Hematopoietic multipotent progenitor cell treated with erythropoietin and hydrocortisone succinate and interleukin-3 and kit ligand, for 17 days (in vitro differentiated cells): ENCODE results near the gene GRID1.
"Not testable (repeated sequence)": the region's sequence is repeated elsewhere in the genome, so short reads cannot be mapped to it uniquely, and the experiment has no call there.

Experiments used
- DNase-seq: peaks from one replicate; pipeline ENCODE4 v3.0.0-alpha.2; 2015; ENCODE audit warnings: low spot score

The GRID1 gene

GRCh38 chr10:86253091-86254072 lies 113.2 kb downstream of the GRID1 start:
- no peak for DNase-seq

GRCh38 chr10:86252556-86252955 lies 114.0 kb downstream of the GRID1 start:
- DNase-seq: no peak

- DNase-seq: no peak
Observed at GRCh38 chr10:86252079-86252478, 114.5 kb downstream of the GRID1 start.

GRCh38 chr10:86251426-86251825 lies 115.2 kb downstream of the GRID1 start:
- DNase-seq: no peak

GRCh38 chr10:86250399-86250798 lies 116.2 kb downstream of the GRID1 start:
- no peak for DNase-seq

GRCh38 chr10:86249794-86250193 lies 116.8 kb downstream of the GRID1 start:
- DNase-seq: no peak

GRCh38 chr10:86248062-86248461 lies 118.5 kb downstream of the GRID1 start:
- DNase-seq: no peak

GRCh38 chr10:86247588-86247987 lies 119.0 kb downstream of the GRID1 start:
- DNase-seq: no peak

GRCh38 chr10:86247073-86247472 lies 119.5 kb downstream of the GRID1 start:
- DNase-seq: no peak

- no peak for DNase-seq
Observed at GRCh38 chr10:86246279-86246940, 120.2 kb downstream of the GRID1 start.

GRCh38 chr10:86245015-86245394 lies 121.6 kb downstream of the GRID1 start:
- no peak for DNase-seq

- no peak for DNase-seq
Observed at GRCh38 chr10:86244297-86245014, 122.1 kb downstream of the GRID1 start.

GRCh38 chr10:86243651-86244155 lies 122.9 kb downstream of the GRID1 start:
- DNase-seq: no peak

GRCh38 chr10:86242761-86243160 lies 123.8 kb downstream of the GRID1 start:
- DNase-seq: no peak

GRCh38 chr10:86238089-86238488 lies 128.5 kb downstream of the GRID1 start:
- DNase-seq: not testable (repeated sequence)

GRCh38 chr10:86234541-86235270 lies 131.9 kb downstream of the GRID1 start:
- DNase-seq: no peak

- no peak for DNase-seq
Observed at GRCh38 chr10:86234107-86234506, 132.5 kb downstream of the GRID1 start.

- DNase-seq: no peak
Observed at GRCh38 chr10:86233131-86233530, 133.5 kb downstream of the GRID1 start.

GRCh38 chr10:86232644-86233043 lies 134.0 kb downstream of the GRID1 start:
- DNase-seq: no peak

GRCh38 chr10:86231796-86232560 lies 134.6 kb downstream of the GRID1 start:
- no peak for DNase-seq
